Breast epithelium (tissue), 4 donors: ENCODE data around the gene MFSD6. TPM values are rescaled to one million over a fixed set of nuclear protein-coding genes. Genes with fewer than 3 reads are reported as not detected.

ENCODE experiments used
- DNase-seq, 2 donors: peaks; one replicate each; pipeline ENCODE4 v3.0.0-alpha.2; 2019; ENCODE audit warnings: low spot score in 2 of 2
- H3K27ac ChIP-seq, 2 donors: fragments of 200-600 bp; sonication (generic) in 1 of 2; one replicate each; pipeline ENCODE4 v1.5.1; 2016 to 2019; ENCODE audit warnings: mild to moderate bottlenecking in 1 of 2
- H3K27me3 ChIP-seq, 2 donors: fragments of 200-600 bp; sonication (generic) in 1 of 2; one replicate each; pipeline versions ENCODE4 v1.5.1 to v1.6.0; 2017 to 2019; ENCODE audit warnings: control low read depth in 1 of 2, mild to moderate bottlenecking in 1 of 2
- H3K36me3 ChIP-seq: fragments of 200-600 bp; one replicate; pipeline ENCODE4 v1.5.1; 2019
- H3K4me1 ChIP-seq, 2 donors: fragments of 200-600 bp; sonication (generic); one replicate each; pipeline ENCODE4 v1.5.1; 2016 to 2019; ENCODE audit warnings: control low read depth in 1 of 2
- H3K4me3 ChIP-seq, 3 donors: fragments of 200-600 bp; sonication (generic); 1 replicate in 2 of 3; 2 replicates in 1 of 3; pipeline ENCODE4 v1.5.1; 2016 to 2019; ENCODE audit warnings: mild to moderate bottlenecking in 3 of 3, moderate library complexity in 2 of 3
- H3K9me3 ChIP-seq, 2 donors: fragments of 200-600 bp; sonication (generic) in 1 of 2; one replicate each; pipeline ENCODE4 v1.5.1; 2016 to 2019; ENCODE audit warnings: control low read depth in 1 of 2
- POLR2A ChIP-seq: fragments of 450-650 bp; IDR thresholded peaks from one replicate; pipeline ENCODE4 v1.6.1; 2016; ENCODE audit warnings: antibody characterized with exemption, mild to moderate bottlenecking, moderate library complexity
- POLR2AphosphoS5 ChIP-seq, 3 donors: sonication (generic); formaldehyde crosslinking; IDR thresholded peaks; one replicate each; pipeline ENCODE4 v1.6.1; 2017; ENCODE audit warnings: antibody characterized with exemption in 3 of 3
- intact Hi-C: fragments of 100-400 bp; cut with DNase I; formaldehyde crosslinking; loops from one replicate; pipeline ENCODE4 v1.15.1; 2023; ENCODE audit warnings: low total_unique reads
- total RNA-seq, 3 donors: library from RNA; depleted of rRNA; stranded (reverse); fragments of >200 nt; gene quantifications; one replicate each; pipeline ENCODE4 v1.1.0, GENCODE V29; 2016
- TF ChIP-seq, protein P1 (sequence below), 3 donors: fragments of 450-650 bp; IDR thresholded peaks; one replicate each; pipeline ENCODE4 v1.5.1; 2016 to 2017; ENCODE audit warnings: antibody characterized with exemption in 3 of 3, mild to moderate bottlenecking in 3 of 3, moderate library complexity in 3 of 3

MFSD6 gene
- total RNA-seq, 3 donors from 2014 or later: 52.0 to 180 (median 92.4) TPM

GRCh38 chr2:190517468-190517867 lies 109.3 kb downstream of the MFSD6 start:
- H3K27me3 ChIP-seq: no peaks in the 10 kb centered on the region
- H3K9me3 ChIP-seq: no peaks in the 10 kb centered on the region
- H3K36me3 ChIP-seq: no peaks in the 10 kb centered on the region
- no peak overlapping the region for H3K27ac ChIP-seq
- intact Hi-C loops: no loop called here
- H3K4me1 ChIP-seq: no peaks in the 10 kb centered on the region
- no peak overlapping the region for H3K4me3 ChIP-seq
- TF ChIP-seq, protein P1, sequence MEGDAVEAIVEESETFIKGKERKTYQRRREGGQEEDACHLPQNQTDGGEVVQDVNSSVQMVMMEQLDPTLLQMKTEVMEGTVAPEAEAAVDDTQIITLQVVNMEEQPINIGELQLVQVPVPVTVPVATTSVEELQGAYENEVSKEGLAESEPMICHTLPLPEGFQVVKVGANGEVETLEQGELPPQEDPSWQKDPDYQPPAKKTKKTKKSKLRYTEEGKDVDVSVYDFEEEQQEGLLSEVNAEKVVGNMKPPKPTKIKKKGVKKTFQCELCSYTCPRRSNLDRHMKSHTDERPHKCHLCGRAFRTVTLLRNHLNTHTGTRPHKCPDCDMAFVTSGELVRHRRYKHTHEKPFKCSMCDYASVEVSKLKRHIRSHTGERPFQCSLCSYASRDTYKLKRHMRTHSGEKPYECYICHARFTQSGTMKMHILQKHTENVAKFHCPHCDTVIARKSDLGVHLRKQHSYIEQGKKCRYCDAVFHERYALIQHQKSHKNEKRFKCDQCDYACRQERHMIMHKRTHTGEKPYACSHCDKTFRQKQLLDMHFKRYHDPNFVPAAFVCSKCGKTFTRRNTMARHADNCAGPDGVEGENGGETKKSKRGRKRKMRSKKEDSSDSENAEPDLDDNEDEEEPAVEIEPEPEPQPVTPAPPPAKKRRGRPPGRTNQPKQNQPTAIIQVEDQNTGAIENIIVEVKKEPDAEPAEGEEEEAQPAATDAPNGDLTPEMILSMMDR (IDR thresholded peaks at IDR 0.05): no peak
- TF ChIP-seq POLR2A (no peak), POLR2AphosphoS5 (IDR thresholded peaks at IDR 0.05) (no peak)
- DNase-seq: no peak

DNA sequence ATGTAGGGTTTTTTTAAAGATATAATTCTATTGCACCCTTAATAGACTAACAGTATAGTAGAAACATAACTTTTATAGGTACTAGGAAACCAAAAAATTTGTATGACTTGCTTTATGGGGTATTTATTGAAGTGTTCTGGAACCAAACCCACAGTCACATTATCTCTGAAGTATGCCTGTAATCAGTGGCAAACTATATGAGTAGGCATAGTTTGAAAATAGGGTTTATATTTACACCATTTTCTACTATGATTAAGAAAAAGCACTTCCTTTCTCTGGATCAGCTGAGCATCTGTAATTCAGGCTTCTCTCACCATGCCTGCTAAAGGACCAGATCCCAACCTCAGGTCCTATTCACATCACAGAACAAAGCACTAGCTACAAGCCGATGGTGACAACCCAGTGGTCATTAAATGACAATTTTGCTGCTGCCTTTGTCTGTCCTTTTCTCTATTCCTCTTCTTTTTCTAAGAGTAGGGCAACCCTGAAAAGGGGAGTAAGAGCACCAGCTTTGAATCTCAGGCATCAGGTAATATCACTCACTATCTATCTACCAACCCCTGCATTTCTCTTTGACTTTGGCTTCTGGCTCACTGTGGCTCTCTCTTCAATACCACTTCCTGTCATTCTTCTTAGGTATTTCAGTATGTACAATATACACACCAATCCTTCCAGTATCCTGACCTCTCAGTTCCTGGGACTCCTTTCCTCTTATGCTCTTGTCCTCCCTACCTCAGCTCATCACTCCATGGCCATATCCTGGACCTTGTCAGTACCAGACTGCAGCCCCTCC lies 112.0 kb downstream of the MFSD6 start:
- Histone ChIP-seq H3K4me1 (no peaks in the 10 kb centered on the region), H3K27me3 (no peaks in the 10 kb centered on the region), H3K27ac (no peak overlapping the region), H3K4me3 (no peak overlapping the region), H3K36me3 (no peaks in the 10 kb centered on the region), H3K9me3 (no peaks in the 10 kb centered on the region)
- intact Hi-C loops: no loop called here
- DNase-seq: no peak
- no peak for TF ChIP-seq POLR2A
- TF ChIP-seq, protein P1 (IDR thresholded peaks at IDR 0.05): no peak
- TF ChIP-seq POLR2AphosphoS5 (IDR thresholded peaks at IDR 0.05): no peak

DNA sequence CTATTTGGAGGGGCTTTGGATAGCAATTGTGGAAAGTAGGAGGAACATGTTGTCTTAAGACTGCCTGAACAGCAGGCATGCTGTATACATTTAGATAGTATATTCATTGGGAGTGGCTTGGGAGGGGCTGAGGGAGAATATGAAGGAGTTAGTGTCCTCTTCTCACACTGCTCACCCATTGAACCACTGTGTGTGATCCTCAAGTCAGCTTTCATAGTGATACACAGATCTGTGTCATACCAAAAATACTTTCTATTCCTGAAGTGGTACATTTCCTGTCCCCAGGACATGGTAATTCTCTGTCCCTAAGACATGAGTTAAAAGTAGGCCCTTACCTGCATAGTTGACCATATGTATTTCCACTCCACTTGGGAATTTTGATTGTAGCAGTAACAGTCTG lies 116.8 kb downstream of the MFSD6 start:
- TF ChIP-seq POLR2AphosphoS5 (IDR thresholded peaks at IDR 0.05) (no peak), POLR2A (no peak)
- TF ChIP-seq, protein P1 (IDR thresholded peaks at IDR 0.05): no peak
- DNase-seq: no peak
- intact Hi-C loops: no loop called here
- no peaks in the 10 kb centered on the region for H3K36me3 ChIP-seq
- no peaks in the 10 kb centered on the region for H3K9me3 ChIP-seq
- H3K27me3 ChIP-seq: no peaks in the 10 kb centered on the region
- H3K4me1 ChIP-seq: no peaks in the 10 kb centered on the region
- no peak overlapping the region for H3K27ac ChIP-seq
- H3K4me3 ChIP-seq: no peak overlapping the region

DNA sequence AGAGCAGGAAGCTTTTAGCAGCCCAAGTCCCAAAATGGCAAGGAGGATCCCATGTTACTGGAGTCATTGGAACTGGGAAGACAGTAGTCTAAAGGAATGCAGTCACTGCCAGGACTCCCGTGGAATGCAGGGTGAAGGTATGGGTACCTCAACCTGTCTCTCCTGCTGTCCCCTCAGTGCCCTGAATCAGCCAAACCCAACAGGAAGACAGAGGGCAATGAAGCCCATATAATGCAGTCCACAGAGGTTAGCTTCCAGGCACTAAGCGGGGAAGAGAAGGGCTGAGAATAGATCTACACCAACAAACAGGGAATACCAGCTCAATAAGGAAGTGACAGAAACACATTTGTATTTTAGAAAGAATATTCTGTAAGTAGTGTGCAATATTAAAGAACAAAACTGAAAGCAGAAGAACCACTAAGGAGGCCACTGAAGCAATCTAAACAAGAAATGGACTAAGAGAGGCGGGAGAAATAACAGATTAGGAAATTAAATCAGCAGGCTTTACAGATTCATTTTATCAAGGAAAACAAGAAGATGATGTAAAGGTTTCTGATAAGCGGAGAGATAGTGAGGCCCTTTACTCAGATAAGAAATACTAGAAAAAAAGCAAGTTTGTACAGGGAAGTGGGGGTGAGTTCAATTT lies 118.1 kb downstream of the MFSD6 start:
- Histone ChIP-seq H3K27me3 (no peaks in the 10 kb centered on the region), H3K27ac (no peak overlapping the region), H3K4me3 (no peak overlapping the region), H3K36me3 (no peaks in the 10 kb centered on the region), H3K9me3 (no peaks in the 10 kb centered on the region), H3K4me1 (no peaks in the 10 kb centered on the region)
- no peak for DNase-seq
- intact Hi-C loops: no loop called here
- TF ChIP-seq, protein P1 (IDR thresholded peaks at IDR 0.05): no peak
- TF ChIP-seq POLR2AphosphoS5 (IDR thresholded peaks at IDR 0.05) (no peak), POLR2A (no peak)

DNA sequence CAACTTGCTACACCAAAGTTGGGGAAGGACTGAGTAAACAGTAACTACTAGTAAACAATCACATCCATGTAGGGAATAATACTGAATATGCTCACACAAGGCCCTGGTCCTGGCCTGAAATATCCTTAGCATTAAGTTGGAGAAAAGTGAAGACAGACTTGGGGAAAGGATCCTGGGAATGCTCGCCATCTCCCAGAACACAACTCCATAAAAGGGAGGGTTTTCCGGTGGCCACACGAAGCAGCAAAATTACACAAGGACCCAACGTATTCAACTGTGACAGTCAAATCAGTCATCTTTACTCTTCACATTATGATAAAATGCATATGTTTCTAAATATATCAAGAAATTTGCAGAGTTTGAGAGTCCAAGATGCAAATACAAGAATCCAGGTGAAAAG lies 119.1 kb downstream of the MFSD6 start:
- no peak overlapping the region for H3K27ac ChIP-seq
- H3K27me3 ChIP-seq: no peaks in the 10 kb centered on the region
- no peaks in the 10 kb centered on the region for H3K4me1 ChIP-seq
- H3K36me3 ChIP-seq: no peaks in the 10 kb centered on the region
- no peak overlapping the region for H3K4me3 ChIP-seq
- no peak for DNase-seq
- H3K9me3 ChIP-seq: no peaks in the 10 kb centered on the region
- intact Hi-C loops: no loop called here
- TF ChIP-seq POLR2A (no peak), POLR2AphosphoS5 (IDR thresholded peaks at IDR 0.05) (no peak)
- TF ChIP-seq, protein P1 (IDR thresholded peaks at IDR 0.05): no peak
